OCI-LY1 (cell line): ENCODE measurements around the gene ITGB3BP.

Source experiments
- H2AFZ ChIP-seq: fragments of 200-600 bp; sonication (generic), shearing (Covaris generic); 2 replicates; pipeline ENCODE4 v1.6.0; 2014; ENCODE audit warnings: antibody characterized with exemption, mild to moderate bottlenecking, low read length
- H3F3A ChIP-seq: fragments of 200-600 bp; sonication (generic), shearing (Covaris generic); 2 replicates; pipeline ENCODE4 v1.6.0; 2014; ENCODE audit warnings: mild to moderate bottlenecking, antibody characterized with exemption, low read length, moderate library complexity; ENCODE audit not compliant: insufficient read depth
- H3K27ac ChIP-seq: fragments of 200-600 bp; sonication (generic); 2 replicates; pipeline ENCODE4 v1.5.1; 2014; ENCODE audit warnings: low read length, mixed run types, mild to moderate bottlenecking, low read depth; ENCODE audit not compliant: poor library complexity, severe bottlenecking
- H3K27me3 ChIP-seq: fragments of 200-600 bp; sonication (generic); 2 replicates; pipeline ENCODE4 v1.6.0; 2014; ENCODE audit warnings: antibody characterized with exemption, mild to moderate bottlenecking, low read length, moderate library complexity; ENCODE audit not compliant: insufficient read depth
- H3K36me3 ChIP-seq: fragments of 200-600 bp; sonication (generic); 2 replicates; pipeline ENCODE4 v1.6.1; 2014; ENCODE audit warnings: mild to moderate bottlenecking, antibody characterized with exemption, low read length, moderate library complexity, mixed read lengths; ENCODE audit not compliant: insufficient read depth
- H3K4me1 ChIP-seq: fragments of 200-600 bp; sonication (generic); 2 replicates; pipeline ENCODE4 v1.5.1; 2014; ENCODE audit warnings: mild to moderate bottlenecking, low read length, moderate library complexity; ENCODE audit not compliant: insufficient read depth, severe bottlenecking
- H3K4me2 ChIP-seq: fragments of 200-600 bp; sonication (generic), shearing (Covaris generic); 2 replicates; pipeline ENCODE4 v1.6.1; 2014; ENCODE audit warnings: low read length
- H3K4me3 ChIP-seq: fragments of 200-600 bp; sonication (generic); 2 replicates; pipeline ENCODE4 v1.5.1; 2014; ENCODE audit warnings: low read length, low read depth, mild to moderate bottlenecking, mixed read lengths; ENCODE audit not compliant: poor library complexity, severe bottlenecking
- H3K79me2 ChIP-seq: fragments of 200-600 bp; shearing (Covaris generic); 2 replicates; pipeline ENCODE4 v1.6.1; 2016; ENCODE audit warnings: mixed run types, low read length, mixed read lengths; ENCODE audit not compliant: insufficient read depth
- H3K9ac ChIP-seq: fragments of 200-600 bp; sonication (generic), shearing (Covaris generic); 2 replicates; pipeline ENCODE4 v1.6.1; 2014; ENCODE audit warnings: mild to moderate bottlenecking, low read length, mixed read lengths
- H3K9me2 ChIP-seq: fragments of 200-600 bp; sonication (generic), shearing (Covaris generic); 2 replicates; pipeline ENCODE4 v1.6.1; 2014; ENCODE audit warnings: low read depth, mild to moderate bottlenecking, low read length, mixed read lengths
- H3K9me3 ChIP-seq: fragments of 200-600 bp; shearing (Covaris generic); 2 replicates; pipeline ENCODE4 v1.6.1; 2014; ENCODE audit warnings: low read length, mixed read lengths
- H4K20me1 ChIP-seq: fragments of 200-600 bp; sonication (generic), shearing (Covaris generic); 2 replicates; pipeline ENCODE4 v1.6.0; 2016; ENCODE audit warnings: mild to moderate bottlenecking, low read length; ENCODE audit not compliant: insufficient read depth
- CTCF ChIP-seq: fragments of 200-600 bp; sonication (generic), shearing (Covaris generic); IDR thresholded peaks from 2 replicates; pipeline ENCODE4 v1.5.1; 2017; ENCODE audit warnings: mild to moderate bottlenecking, antibody characterized with exemption, low read length, moderate library complexity, mixed read lengths
- EZH2 ChIP-seq: fragments of 200-600 bp; sonication (generic), shearing (Covaris generic); IDR thresholded peaks from 2 replicates; pipeline ENCODE4 v1.8.0; 2017; ENCODE audit warnings: borderline replicate concordance, mixed run types, mild to moderate bottlenecking, antibody characterized with exemption, low read length, moderate library complexity, mixed read lengths

Gene ITGB3BP

GRCh38 chr1:63557365-63557987 lies 34.5 kb upstream of the ITGB3BP start:
- Histone ChIP-seq H3K27ac (no peak overlapping the region), H3K4me1 (peaks cover 4% of the 10 kb centered on the region), H4K20me1 (no peaks in the 10 kb centered on the region), H2AFZ (peak overlapping the region; percentile 95), H3K9me2 (no peaks in the 10 kb centered on the region), H3K79me2 (no peaks in the 10 kb centered on the region), H3K36me3 (no peaks in the 10 kb centered on the region), H3K9ac (no peak overlapping the region), H3K4me2 (peak overlapping the region; percentile 35; the same call in 1 of the 2 replicates), H3K27me3 (no peaks in the 10 kb centered on the region), H3K9me3 (no peaks in the 10 kb centered on the region), H3F3A (no peaks in the 10 kb centered on the region; the same call in 1 of the 2 replicates), H3K4me3 (no peak overlapping the region)
- no peak for TF ChIP-seq EZH2
- TF ChIP-seq CTCF, result peak; percentile 73

- Histone ChIP-seq H2AFZ (no peak overlapping the region), H3K9ac (no peak overlapping the region), H3K79me2 (no peaks in the 10 kb centered on the region), H3K4me3 (no peak overlapping the region), H3K36me3 (no peaks in the 10 kb centered on the region), H3K27ac (no peak overlapping the region), H3K9me3 (no peaks in the 10 kb centered on the region), H4K20me1 (no peaks in the 10 kb centered on the region), H3K4me2 (no peak overlapping the region), H3F3A (no peaks in the 10 kb centered on the region), H3K27me3 (no peaks in the 10 kb centered on the region), H3K4me1 (peaks cover 4% of the 10 kb centered on the region), H3K9me2 (no peaks in the 10 kb centered on the region)
- TF ChIP-seq CTCF, result no peak
- TF ChIP-seq EZH2, result no peak
Measured at GRCh38 chr1:63555480-63555879, 32.5 kb upstream of the ITGB3BP start.

- Histone ChIP-seq H4K20me1 (no peaks in the 10 kb centered on the region), H3K9me2 (no peaks in the 10 kb centered on the region), H3K79me2 (no peaks in the 10 kb centered on the region), H3K9ac (no peak overlapping the region), H3K36me3 (no peaks in the 10 kb centered on the region), H3F3A (no peaks in the 10 kb centered on the region), H3K27ac (no peak overlapping the region), H3K9me3 (no peaks in the 10 kb centered on the region), H3K4me2 (no peak overlapping the region), H3K4me1 (no peaks in the 10 kb centered on the region), H2AFZ (no peak overlapping the region), H3K27me3 (no peaks in the 10 kb centered on the region), H3K4me3 (no peak overlapping the region)
- no peak for TF ChIP-seq CTCF
- TF ChIP-seq EZH2, result no peak
Measured at GRCh38 chr1:63548877-63549276, 25.9 kb upstream of the ITGB3BP start.
